Mammary epithelial cell (primary cell): ENCODE data around the gene LDLRAD1.

ENCODE experiments used
- CTCF ChIP-seq, 2 donors: IDR thresholded peaks in 1 of 2; conservative IDR thresholded peaks in 1 of 2; 2 replicates each; pipeline ENCODE4 v1.5.1; 2011 to 2012; ENCODE audit warnings: inconsistent platforms in 2 of 2, low read length in 2 of 2, mild to moderate bottlenecking in 2 of 2, control low read depth in 1 of 2, low read depth in 1 of 2; ENCODE audit not compliant: insufficient read depth in 1 of 2; ENCODE audit errors: extremely low read depth in 1 of 2
- EZH2 ChIP-seq: IDR thresholded peaks from 2 replicates; pipeline ENCODE4 v1.6.1; 2012; ENCODE audit warnings: low read length, inconsistent platforms, borderline replicate concordance

- no peak for TF ChIP-seq EZH2
- TF ChIP-seq CTCF (conservative IDR thresholded peaks at IDR 0.05 in 1 of 2, IDR thresholded peaks at IDR 0.05 in 1 of 2; ENCODE audit: extremely low read depth in 1 of 2, insufficient read depth in 1 of 2, low read depth in 1 of 2, low read length in 2 of 2) = no peak
Observed at GRCh38 chr1:54001591-54001990, 16.4 kb downstream of the LDLRAD1 start.
